SK-MEL-5 (cell line): Measurements from ENCODE around the gene C1S. TPM values are rescaled to one million over a fixed set of nuclear protein-coding genes. Genes with fewer than 3 reads are reported as not detected.
A peak's percentile ranks its signal among the peaks of the same experiment; 100 is the strongest.
"Not testable (repeated sequence)": the region's sequence is repeated elsewhere in the genome, so short reads cannot be mapped to it uniquely, and the experiment has no call there.

Experiments
- DNase-seq: peaks from one replicate; pipeline ENCODE4 v3.0.0-alpha.2; 2016; ENCODE audit warnings: low read depth, low spot score
- in situ Hi-C: cut with HindIII; loops from 2 replicates; pipeline ENCODE4 v1.10.0; 2016; ENCODE audit warnings: low sequenced_read_pairs, high pct_unique_total_duplicates, low pct_unique_long_range_greater_than_20kb
- total RNA-seq: library from RNA; depleted of rRNA; stranded (reverse); fragments of >200 nt; shearing (Covaris generic); gene quantifications from 2 replicates; pipeline ENCODE4 v1.2.3, GENCODE V29; 2014

Gene C1S
- total RNA-seq, 1 experiment from 2014 or later: 3.3 TPM

DNA sequence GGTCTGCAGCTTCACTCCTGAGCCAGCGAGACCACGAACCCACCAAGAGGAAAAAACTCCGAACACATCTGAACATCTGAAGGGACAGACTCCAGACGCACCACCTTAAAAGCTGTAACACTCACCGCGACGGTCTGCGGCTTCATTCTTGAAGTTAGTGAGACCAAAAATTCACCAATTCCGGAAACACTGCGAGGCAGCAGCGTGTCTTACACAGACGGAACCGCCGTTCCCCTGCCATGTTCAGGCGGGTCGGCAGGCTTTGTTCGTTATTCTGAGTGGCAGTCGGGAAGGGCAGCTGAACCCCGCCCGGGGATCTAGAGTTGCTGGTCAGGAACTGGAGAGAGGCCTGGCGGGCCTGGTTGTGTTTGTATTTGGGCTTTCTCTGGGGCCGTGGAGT lies 21.9 kb upstream of the C1S start:
- in situ Hi-C loops: no loop called here

DNA sequence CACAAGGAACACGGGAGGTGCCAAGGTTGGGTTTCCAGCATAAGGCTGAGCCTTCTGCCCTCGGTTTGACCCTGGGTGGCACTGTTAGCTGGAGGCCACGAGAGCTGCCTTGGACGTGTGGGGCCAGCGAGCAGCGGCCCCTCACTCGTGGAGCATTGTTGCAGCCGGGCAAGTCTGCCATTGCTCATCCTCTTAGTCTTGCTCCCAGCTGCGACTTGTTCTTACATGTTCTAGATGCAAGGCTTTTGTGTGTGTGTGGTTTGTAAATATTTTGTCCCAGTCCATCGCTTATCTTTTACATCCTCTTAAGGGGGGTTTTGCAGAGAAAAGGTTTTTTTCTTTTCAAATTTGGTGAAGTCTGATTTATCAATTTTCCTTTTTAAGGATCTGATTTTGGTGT lies 21.1 kb upstream of the C1S start:
- in situ Hi-C loops: no loop called here
- DNase-seq: no peak

More for the DNA sequence above, 21.9 kb upstream of the C1S start:
- DNase-seq: no peak

DNA sequence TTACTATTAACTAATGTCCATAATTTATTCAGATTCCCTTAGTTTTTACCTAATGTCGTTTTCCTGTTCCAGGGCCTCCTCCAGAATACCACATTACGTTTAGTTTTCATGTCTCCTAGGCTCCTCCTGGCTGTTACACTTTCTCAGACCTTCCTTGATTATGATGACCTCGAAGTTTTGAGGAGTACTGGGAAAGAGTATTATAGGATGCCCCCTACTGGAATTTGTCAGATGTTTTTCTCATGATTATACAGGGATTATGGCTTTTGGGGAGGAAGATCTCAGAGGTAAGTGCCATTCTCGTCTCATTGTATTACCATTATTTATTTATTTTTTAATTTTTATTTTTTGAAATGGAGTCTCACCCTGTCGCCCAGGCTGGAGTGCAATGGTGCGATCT lies 17.7 kb upstream of the C1S start:
- peak; percentile 88 for DNase-seq
- in situ Hi-C loops: no loop called here

DNA sequence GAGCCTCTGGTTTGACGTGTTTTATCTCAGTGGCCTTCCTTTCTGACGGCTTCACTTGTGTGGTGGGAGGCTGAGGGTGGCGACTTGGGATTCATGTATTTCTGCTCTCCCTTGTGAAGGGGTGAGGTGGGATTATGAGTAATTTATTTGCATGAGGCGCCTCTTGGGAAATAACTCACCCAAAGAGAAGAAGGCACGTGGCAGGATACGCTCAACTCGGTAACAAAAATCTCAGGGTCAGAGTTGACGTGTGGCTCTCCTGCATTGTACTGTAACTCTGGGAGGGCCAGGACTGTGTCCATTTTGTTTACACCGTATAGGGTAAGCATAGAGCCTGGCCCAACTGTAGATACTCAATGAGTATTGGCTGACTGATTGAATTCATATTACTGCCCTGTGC lies 14.6 kb upstream of the C1S start:
- in situ Hi-C loops: no loop called here
- DNase-seq: no peak

- no peak for DNase-seq
- in situ Hi-C loops: no loop called here
These were observed 14.0 kb upstream of the C1S start for GRCh38 chr12:7046383-7047105.

GRCh38 chr12:7047306-7047705 lies 13.2 kb upstream of the C1S start:
- in situ Hi-C loops: no loop called here
- DNase-seq: no peak

DNA sequence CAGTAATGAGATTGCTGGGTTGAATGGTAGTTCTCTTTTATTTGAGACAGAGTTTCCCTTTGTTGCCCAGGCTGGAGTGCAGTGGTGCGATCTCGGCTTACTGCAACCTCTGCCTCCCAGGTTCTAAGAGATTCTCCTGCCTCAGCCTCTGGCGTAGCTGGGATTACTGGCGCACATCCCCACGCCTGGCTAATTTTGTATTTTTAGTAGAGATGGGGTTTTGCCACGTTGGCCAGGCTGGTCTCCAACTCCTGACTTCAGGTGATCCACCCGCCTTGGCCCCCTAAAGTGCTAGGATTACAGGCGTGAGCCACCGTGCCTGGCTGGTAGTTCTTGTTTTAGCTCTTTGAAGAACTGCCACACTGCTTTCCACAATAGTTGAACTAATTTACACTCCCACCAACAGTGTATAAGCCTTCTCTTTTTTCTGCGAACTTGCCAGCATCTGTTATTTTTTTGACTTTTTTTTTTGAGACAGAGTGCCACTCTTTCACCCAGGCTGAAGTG lies 11.0 kb upstream of the C1S start:
- in situ Hi-C loops, DNase-seq: not testable (repeated sequence)

DNA sequence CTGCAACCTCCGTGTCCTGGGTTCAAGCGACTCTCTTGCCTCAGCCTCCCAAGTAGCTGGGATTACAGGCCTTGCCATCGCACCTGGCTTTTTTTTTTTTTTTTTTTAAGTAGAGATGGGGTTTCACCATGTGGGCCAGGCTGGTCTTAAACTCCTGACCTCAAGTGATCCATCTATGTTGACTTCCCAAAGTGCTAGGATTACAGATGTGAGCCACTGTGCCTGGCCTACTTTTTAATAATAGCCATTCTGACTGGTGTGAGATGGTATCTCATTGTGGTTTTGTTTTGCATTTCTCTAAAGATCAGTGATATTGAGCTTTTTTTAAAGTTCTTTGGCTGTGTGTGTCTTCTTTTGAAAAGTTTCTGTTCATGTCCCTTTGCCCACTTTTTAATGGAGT lies 10.5 kb upstream of the C1S start:
- in situ Hi-C loops: not testable (repeated sequence)

GRCh38 chr12:7054925-7055324 lies 5.6 kb upstream of the C1S start:
- no peak for DNase-seq
- in situ Hi-C loops: no loop called here

More for the DNA sequence above, 10.5 kb upstream of the C1S start:
- DNase-seq: not testable (repeated sequence)

DNA sequence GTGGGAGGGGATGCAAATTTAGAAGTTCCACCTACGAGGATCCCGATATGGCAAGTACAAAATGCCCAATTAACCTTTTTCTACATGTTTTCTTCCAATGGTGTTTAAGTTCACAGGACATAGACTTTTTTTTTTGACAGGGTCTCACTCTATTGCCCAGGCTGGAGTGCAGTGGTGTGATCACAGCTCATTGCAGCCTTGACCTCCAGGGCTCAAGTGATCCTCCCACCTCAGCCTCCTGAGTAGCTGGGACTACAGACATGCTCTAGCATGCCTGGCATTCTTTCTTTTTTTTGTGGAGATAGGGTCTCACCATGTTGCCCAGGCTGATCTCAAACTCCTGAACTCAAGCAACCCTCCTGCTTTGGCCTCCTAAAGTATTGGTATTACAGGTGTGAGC lies 4.8 kb upstream of the C1S start:
- in situ Hi-C loops, DNase-seq: not testable (repeated sequence)

DNA sequence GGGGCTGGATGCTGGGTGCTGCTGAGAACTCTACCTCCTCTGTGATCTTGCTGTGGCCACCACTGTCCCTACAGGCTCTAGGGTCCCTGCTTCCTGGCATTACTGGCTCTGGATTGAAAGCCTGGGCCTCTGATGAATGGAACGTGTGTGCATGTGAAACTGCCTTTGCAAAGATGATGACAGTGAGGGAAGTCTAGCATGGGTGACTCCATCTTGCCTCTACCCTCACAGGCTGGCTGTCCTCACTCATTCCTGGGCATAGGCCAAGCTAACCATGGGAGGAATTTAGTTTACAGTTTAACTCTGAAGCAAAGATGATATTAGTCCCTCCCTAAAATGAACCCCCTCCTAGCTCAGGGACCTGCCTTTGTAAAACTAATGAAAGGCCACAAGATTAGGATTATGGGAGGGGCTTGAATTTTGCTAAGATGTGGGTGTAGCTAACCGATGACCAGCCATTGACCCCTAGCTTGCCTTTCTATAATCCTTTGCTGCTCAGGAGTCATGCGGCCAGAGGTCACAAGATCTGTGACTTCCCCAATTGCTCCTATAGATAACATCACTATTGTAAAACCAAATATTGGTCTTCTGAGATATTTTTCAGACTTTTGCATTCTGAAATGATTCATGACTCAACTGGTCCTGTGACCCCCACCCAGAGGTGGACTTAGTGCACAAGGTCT lies 2.2 kb upstream of the C1S start:
- in situ Hi-C loops: no loop called here
- no peak for DNase-seq

GRCh38 chr12:7058850-7059395 lies 1.6 kb upstream of the C1S start:
- in situ Hi-C loops: no loop called here
- no peak for DNase-seq

DNA sequence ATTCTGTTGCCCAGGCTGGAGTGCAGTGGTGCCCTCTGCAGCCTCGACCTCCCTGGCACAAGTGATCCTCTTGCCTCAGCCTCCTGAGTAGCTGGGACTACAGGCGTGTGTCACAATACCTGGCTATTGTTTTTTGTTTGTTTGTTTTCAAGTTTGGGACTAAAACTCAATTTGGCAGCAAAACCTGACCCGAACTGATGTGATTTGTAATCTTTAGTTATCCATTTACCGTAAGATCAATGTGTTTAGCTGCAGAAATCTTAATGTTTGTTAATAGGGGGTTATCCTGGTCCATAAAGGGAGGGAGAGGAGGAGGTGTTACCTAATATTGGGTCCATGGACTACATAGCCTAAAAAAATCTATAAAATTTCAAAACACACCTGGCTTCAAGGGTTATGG lies 738 bp upstream of the C1S start:
- DNase-seq: no peak
- in situ Hi-C loops: no loop called here

- in situ Hi-C loops: no loop called here
- no peak for DNase-seq
These were observed 620 bp downstream of the C1S start for GRCh38 chr12:7061138-7061537.

DNA sequence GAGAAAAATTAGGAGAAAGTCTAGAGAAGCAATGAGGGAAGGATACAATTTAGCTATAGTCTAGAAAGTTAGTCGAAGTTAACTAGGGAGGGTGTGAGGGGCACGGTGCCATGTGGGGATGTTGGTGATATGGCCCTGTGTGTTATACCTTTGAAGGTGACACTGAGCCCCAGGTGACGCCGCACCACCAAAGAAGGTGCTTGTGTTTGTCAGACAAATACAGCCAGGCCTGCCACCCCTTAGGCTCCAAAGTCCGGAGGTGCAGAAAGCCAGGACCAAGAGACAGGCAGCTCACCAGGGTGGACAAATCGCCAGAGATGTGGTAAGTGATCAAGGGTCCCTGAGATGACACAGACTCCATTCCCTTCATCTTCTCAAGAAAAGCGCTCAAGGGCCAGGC lies 1.1 kb downstream of the C1S start:
- DNase-seq: no peak
- in situ Hi-C loops: no loop called here

GRCh38 chr12:7064516-7064915 lies 4.0 kb downstream of the C1S start:
- no peak for DNase-seq
- in situ Hi-C loops: no loop called here

DNA sequence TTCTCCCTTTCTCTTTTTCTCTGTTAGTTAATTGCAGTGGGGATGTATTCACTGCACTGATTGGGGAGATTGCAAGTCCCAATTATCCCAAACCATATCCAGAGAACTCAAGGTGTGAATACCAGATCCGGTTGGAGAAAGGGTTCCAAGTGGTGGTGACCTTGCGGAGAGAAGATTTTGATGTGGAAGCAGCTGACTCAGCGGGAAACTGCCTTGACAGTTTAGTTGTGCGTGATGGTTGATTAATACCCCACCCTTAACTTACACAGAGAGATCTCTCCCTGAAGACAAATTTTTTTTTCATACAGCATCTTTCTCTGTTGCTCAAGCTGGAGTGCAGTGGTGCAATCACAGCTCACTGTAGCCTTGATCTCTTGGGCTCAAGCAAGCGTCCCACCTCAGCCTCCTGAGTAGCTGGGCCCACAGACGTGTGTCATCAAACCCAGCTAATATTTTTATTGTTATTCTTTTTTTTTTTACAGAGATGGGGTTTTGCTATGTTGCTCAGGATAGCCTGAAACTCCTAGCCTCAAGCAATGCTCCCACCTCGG lies 4.6 kb downstream of the C1S start:
- DNase-seq: no peak
- in situ Hi-C loops: no loop called here

- DNase-seq: no peak
- in situ Hi-C loops: no loop called here
These were observed 6.1 kb downstream of the C1S start for GRCh38 chr12:7066596-7066995.

- in situ Hi-C loops: no loop called here
- no peak for DNase-seq
These were observed 6.6 kb downstream of the C1S start for GRCh38 chr12:7067096-7067495.
